Measurements from ENCODE around the gene EVPL.

- no peak for TF ChIP-seq CTCF (IDR thresholded peaks at IDR 0.05)
- TF ChIP-seq POLR2AphosphoS5 (IDR thresholded peaks at IDR 0.05): no peak
Measured at GRCh38 chr17:76032073-76032779, 5.1 kb upstream of the EVPL start.

All from stomach (tissue), 4 donors.